Endodermal cell (in vitro differentiated cells): ENCODE results near the gene TEC. TPM values are rescaled to one million over a fixed set of nuclear protein-coding genes. Genes with fewer than 3 reads are reported as not detected.

ENCODE experiments used
- DNase-seq: peaks from one replicate; pipeline ENCODE4 v3.0.0-alpha.2; 2017
- H3K27ac ChIP-seq: 2 replicates; pipeline ENCODE4 v1.5.1; 2013; ENCODE audit warnings: mild to moderate bottlenecking, low read depth, low read length, moderate library complexity
- H3K27me3 ChIP-seq: 2 replicates; pipeline ENCODE4 v1.6.1; 2013; ENCODE audit warnings: mild to moderate bottlenecking, low read length, moderate library complexity; ENCODE audit not compliant: insufficient read depth, control insufficient read depth, poor library complexity, severe bottlenecking
- H3K36me3 ChIP-seq: 2 replicates; pipeline ENCODE4 v1.7.0; 2013; ENCODE audit warnings: mild to moderate bottlenecking, low read length, moderate library complexity; ENCODE audit not compliant: control insufficient read depth, insufficient read depth
- H3K4me1 ChIP-seq: one replicate; pipeline ENCODE4 v1.7.0; 2013; ENCODE audit warnings: low read length; ENCODE audit not compliant: control insufficient read depth, insufficient read depth
- H3K4me3 ChIP-seq: 2 replicates; pipeline ENCODE4 v1.5.1; 2013; ENCODE audit warnings: mild to moderate bottlenecking, low read length, moderate library complexity
- H3K9ac ChIP-seq: 2 replicates; pipeline ENCODE4 v1.6.1; 2013; ENCODE audit warnings: mild to moderate bottlenecking, low read length, moderate library complexity; ENCODE audit not compliant: poor library complexity, severe bottlenecking; ENCODE audit errors: extremely low read depth
- H3K9me3 ChIP-seq: 2 replicates; pipeline ENCODE4 v1.6.1; 2013; ENCODE audit warnings: mild to moderate bottlenecking, low read length, moderate library complexity; ENCODE audit not compliant: control insufficient read depth
- H3K27ac Mint-ChIP-seq: 2 replicates; pipeline ENCODE4 v1.8.0; 2020; ENCODE audit warnings: mixed read lengths
- H3K27me3 Mint-ChIP-seq: 2 replicates; pipeline ENCODE4 v1.8.0; 2021; ENCODE audit warnings: mild to moderate bottlenecking, mixed read lengths; ENCODE audit not compliant: insufficient read depth
- H3K36me3 Mint-ChIP-seq: 2 replicates; pipeline ENCODE4 v1.8.0; 2020; ENCODE audit warnings: low read depth, mixed read lengths
- H3K4me1 Mint-ChIP-seq: 2 replicates; pipeline ENCODE4 v1.8.0; 2020; ENCODE audit warnings: mixed read lengths
- H3K4me3 Mint-ChIP-seq: 2 replicates; pipeline ENCODE4 v1.8.0; 2020; ENCODE audit warnings: mild to moderate bottlenecking, moderate library complexity, mixed read lengths
- H3K9me3 Mint-ChIP-seq: 2 replicates; pipeline ENCODE4 v1.8.0; 2020; ENCODE audit warnings: mild to moderate bottlenecking, mixed read lengths
- WGBS, 2 experiments: methylation state at CpG; one replicate each; pipeline versions ENCODE4 v1.1.5 to v1.1.7; 2013; ENCODE audit warnings: missing lambda C conversion rate in 2 of 2, mixed read lengths in 1 of 2; ENCODE audit not compliant: insufficient coverage in 1 of 2, insufficient read length in 1 of 2; 5-methylcytosine and 5-hydroxymethylcytosine counted together
- total RNA-seq, 2 donors: library from RNA; stranded (reverse); fragmentation: NEBNext Ultra II Directional in 1 of 2; extraction: Animal tissue kit (Norgen Biotek cat#: 25700) in 1 of 2; gene quantifications; 2 replicates in 1 of 2; 3 replicates in 1 of 2; pipeline ENCODE4 v1.2.1, GENCODE V29; 2021
- TF ChIP-seq, protein P1 (sequence below): fragments of 200-600 bp; sonication (generic); conservative IDR thresholded peaks from 2 replicates; pipeline ENCODE4 v1.5.0; 2021; ENCODE audit warnings: antibody characterized with exemption, mild to moderate bottlenecking

TEC gene
- total RNA-seq, 2 donors from 2014 or later: 3.8 to 5.4 TPM

DNA sequence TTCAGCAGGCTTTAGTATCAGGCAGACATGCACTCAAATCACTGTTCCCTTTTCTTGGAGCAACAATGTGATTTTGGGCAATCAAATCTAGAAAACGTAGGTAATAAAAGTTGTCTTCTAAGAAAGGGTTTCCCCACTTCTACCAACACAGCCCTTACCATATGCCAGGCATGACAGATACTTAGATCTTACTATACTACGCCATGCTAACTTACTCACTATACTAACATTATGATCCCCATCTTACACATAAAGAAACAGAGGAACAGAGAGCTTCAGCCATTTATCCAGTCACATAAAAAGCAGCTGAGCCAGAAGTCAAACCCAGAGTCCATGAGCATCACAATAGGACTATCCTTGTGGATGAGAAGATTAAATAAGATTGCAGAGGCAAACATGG lies 144.8 kb downstream of the TEC start:
- Mint-ChIP-seq H3K36me3 (no peaks in the 10 kb centered on the region), H3K27me3 (no peaks in the 10 kb centered on the region), H3K4me1 (peaks cover 48% of the 10 kb centered on the region), H3K27ac (no peak overlapping the region), H3K9me3 (no peaks in the 10 kb centered on the region), H3K4me3 (no peak overlapping the region)
- Histone ChIP-seq H3K27ac (no peak overlapping the region), H3K36me3 (no peaks in the 10 kb centered on the region), H3K9ac (no peak overlapping the region), H3K9me3 (no peaks in the 10 kb centered on the region), H3K4me1 (peaks cover 9% of the 10 kb centered on the region), H3K4me3 (no peak overlapping the region), H3K27me3 (no peaks in the 10 kb centered on the region)
- TF ChIP-seq, protein P1, sequence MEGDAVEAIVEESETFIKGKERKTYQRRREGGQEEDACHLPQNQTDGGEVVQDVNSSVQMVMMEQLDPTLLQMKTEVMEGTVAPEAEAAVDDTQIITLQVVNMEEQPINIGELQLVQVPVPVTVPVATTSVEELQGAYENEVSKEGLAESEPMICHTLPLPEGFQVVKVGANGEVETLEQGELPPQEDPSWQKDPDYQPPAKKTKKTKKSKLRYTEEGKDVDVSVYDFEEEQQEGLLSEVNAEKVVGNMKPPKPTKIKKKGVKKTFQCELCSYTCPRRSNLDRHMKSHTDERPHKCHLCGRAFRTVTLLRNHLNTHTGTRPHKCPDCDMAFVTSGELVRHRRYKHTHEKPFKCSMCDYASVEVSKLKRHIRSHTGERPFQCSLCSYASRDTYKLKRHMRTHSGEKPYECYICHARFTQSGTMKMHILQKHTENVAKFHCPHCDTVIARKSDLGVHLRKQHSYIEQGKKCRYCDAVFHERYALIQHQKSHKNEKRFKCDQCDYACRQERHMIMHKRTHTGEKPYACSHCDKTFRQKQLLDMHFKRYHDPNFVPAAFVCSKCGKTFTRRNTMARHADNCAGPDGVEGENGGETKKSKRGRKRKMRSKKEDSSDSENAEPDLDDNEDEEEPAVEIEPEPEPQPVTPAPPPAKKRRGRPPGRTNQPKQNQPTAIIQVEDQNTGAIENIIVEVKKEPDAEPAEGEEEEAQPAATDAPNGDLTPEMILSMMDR: no peak
- no peak for DNase-seq
- 83 to 87% methylated on average over 1 to 2 of the region's 2 CpGs for WGBS, 2 experiments

DNA sequence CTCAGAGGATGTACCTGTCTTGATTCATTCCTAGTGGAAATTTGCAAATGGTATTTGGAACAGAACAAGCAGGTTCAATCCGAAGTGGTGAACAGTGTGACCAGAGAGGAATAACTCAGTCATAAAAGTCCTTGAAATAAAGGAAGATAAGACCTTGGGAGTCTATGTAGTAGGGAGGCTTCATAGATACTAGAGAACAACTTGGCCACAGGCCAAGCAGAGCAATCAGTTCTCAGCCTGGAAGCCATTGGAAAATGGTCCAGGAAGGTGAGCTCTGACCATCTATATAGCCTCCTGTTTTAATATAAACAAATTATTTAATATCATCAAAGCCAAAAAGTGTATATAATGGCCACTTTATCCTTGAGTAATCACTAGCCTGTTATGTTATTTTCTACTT lies 146.9 kb downstream of the TEC start:
- Mint-ChIP-seq H3K4me3 (no peak overlapping the region), H3K4me1 (peaks cover 35% of the 10 kb centered on the region), H3K36me3 (no peaks in the 10 kb centered on the region), H3K9me3 (no peaks in the 10 kb centered on the region), H3K27me3 (no peaks in the 10 kb centered on the region), H3K27ac (no peak overlapping the region)
- no peak overlapping the region for H3K9ac ChIP-seq
- no peak overlapping the region for H3K27ac ChIP-seq
- no peaks in the 10 kb centered on the region for H3K36me3 ChIP-seq
- no peak overlapping the region for H3K4me3 ChIP-seq
- 83% methylated on average over 1 of the region's 1 CpG; no CpG with 5 or more reads in 1 of the 2 experiments for WGBS, 2 experiments
- no peaks in the 10 kb centered on the region for H3K9me3 ChIP-seq
- H3K4me1 ChIP-seq: peaks cover 6% of the 10 kb centered on the region
- H3K27me3 ChIP-seq: no peaks in the 10 kb centered on the region
- TF ChIP-seq, protein P1: no peak
- DNase-seq: no peak

DNA sequence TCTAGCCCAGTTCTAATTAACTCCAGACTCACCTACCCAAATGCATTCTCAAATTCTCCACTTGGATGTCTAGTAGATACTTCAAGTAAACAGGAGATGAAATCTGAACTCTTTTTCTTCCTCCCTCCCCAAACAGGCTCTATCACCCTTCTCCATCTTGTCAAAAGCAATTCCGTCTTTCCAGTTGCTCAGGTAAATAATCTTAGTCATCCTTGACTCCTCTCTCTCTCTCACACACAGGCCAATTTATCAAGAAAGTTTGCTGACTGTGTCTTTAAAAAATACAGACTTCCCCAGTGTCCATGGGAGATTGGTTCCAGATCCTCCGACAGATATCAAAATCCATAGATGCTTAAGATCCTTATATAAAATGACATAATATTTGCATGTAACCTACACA lies 148.5 kb downstream of the TEC start:
- DNase-seq: no peak
- no peaks in the 10 kb centered on the region for H3K27me3 Mint-ChIP-seq
- H3K9me3 ChIP-seq: no peaks in the 10 kb centered on the region
- H3K4me3 Mint-ChIP-seq: no peak overlapping the region
- H3K36me3 ChIP-seq: no peaks in the 10 kb centered on the region
- no peaks in the 10 kb centered on the region for H3K9me3 Mint-ChIP-seq
- H3K9ac ChIP-seq: no peak overlapping the region
- H3K36me3 Mint-ChIP-seq: no peaks in the 10 kb centered on the region
- H3K4me1 ChIP-seq: peaks cover 6% of the 10 kb centered on the region
- no peak overlapping the region for H3K27ac ChIP-seq
- no peaks in the 10 kb centered on the region for H3K27me3 ChIP-seq
- peaks cover 24% of the 10 kb centered on the region for H3K4me1 Mint-ChIP-seq
- no peak overlapping the region for H3K4me3 ChIP-seq
- 94 to 100% methylated on average over 1 to 2 of the region's 2 CpGs for WGBS, 2 experiments
- TF ChIP-seq, protein P1: no peak
- no peak overlapping the region for H3K27ac Mint-ChIP-seq
